Esophagus muscularis mucosa (tissue), 4 donors: ENCODE results near the gene GEMIN5. TPM values are rescaled to one million over a fixed set of nuclear protein-coding genes. Genes with fewer than 3 reads are reported as not detected.
"Not testable (repeated sequence)": the region's sequence is repeated elsewhere in the genome, so short reads cannot be mapped to it uniquely, and the experiment has no call there.

ENCODE experiments used
- DNase-seq: peaks from one replicate; pipeline ENCODE4 v3.0.0-alpha.2; 2017; ENCODE audit errors: extremely low spot score
- H3K27ac ChIP-seq, 4 donors: fragments of 200-600 bp; sonication (generic); replicated peaks in 1 of 4; 1 replicate in 3 of 4; 2 replicates in 1 of 4; pipeline ENCODE4 v1.5.1; 2016 to 2019; ENCODE audit warnings: mild to moderate bottlenecking in 1 of 4
- H3K27me3 ChIP-seq, 4 donors: fragments of 200-600 bp; sonication (generic); one replicate each; pipeline versions ENCODE4 v1.5.1 to v1.6.0; 2016 to 2019
- H3K36me3 ChIP-seq, 4 donors: fragments of 200-600 bp; sonication (generic); one replicate each; pipeline ENCODE4 v1.5.1; 2016 to 2019
- H3K4me1 ChIP-seq, 4 donors: fragments of 200-600 bp; sonication (generic); one replicate each; pipeline ENCODE4 v1.5.1; 2016 to 2019
- H3K4me3 ChIP-seq, 4 donors: fragments of 200-600 bp; sonication (generic); 1 replicate in 2 of 4; 2 replicates in 2 of 4; pipeline ENCODE4 v1.5.1; 2016 to 2019; ENCODE audit warnings: mild to moderate bottlenecking in 4 of 4, moderate library complexity in 1 of 4
- H3K9me3 ChIP-seq, 4 donors: fragments of 200-600 bp; sonication (generic); 1 replicate in 3 of 4; 2 replicates in 1 of 4; pipeline ENCODE4 v1.5.1; 2016 to 2019
- EP300 ChIP-seq: sonication (generic); formaldehyde crosslinking; IDR thresholded peaks from one replicate; pipeline ENCODE4 v1.6.1; 2017; ENCODE audit warnings: antibody characterized with exemption
- POLR2A ChIP-seq: fragments of 450-650 bp; IDR thresholded peaks from one replicate; pipeline ENCODE4 v1.6.1; 2017; ENCODE audit warnings: antibody characterized with exemption, moderate library complexity, mild to moderate bottlenecking, low read depth
- POLR2AphosphoS5 ChIP-seq, 2 donors: sonication (generic); formaldehyde crosslinking; IDR thresholded peaks; one replicate each; pipeline ENCODE4 v1.6.1; 2017; ENCODE audit warnings: antibody characterized with exemption in 2 of 2
- WGBS: methylation state at CpG from one replicate; pipeline ENCODE4 v1.1.5; 2018; 5-methylcytosine and 5-hydroxymethylcytosine counted together
- intact Hi-C: fragments of 100-400 bp; cut with DNase I; formaldehyde crosslinking; loops from one replicate; pipeline ENCODE4 v1.15.1; 2023
- total RNA-seq, 4 donors: library from RNA; depleted of rRNA; stranded (reverse); fragments of >200 nt; gene quantifications; one replicate each; pipeline versions ENCODE4 v1.1.0 to v1.2.1, GENCODE V29; 2016
- TF ChIP-seq, protein P1 (sequence below), 3 experiments: fragments of 200-600 bp in 2 of 3; fragments of 450-650 bp in 1 of 3; sonication (generic) in 2 of 3; IDR thresholded peaks; one replicate each; pipeline ENCODE4 v1.5.1; 2017 to 2019; ENCODE audit warnings: antibody characterized with exemption in 3 of 3, mild to moderate bottlenecking in 2 of 3, moderate library complexity in 1 of 3

GEMIN5 gene
- total RNA-seq, 4 donors from 2014 or later = 14.1 to 20.4 (median 17.3) TPM

DNA sequence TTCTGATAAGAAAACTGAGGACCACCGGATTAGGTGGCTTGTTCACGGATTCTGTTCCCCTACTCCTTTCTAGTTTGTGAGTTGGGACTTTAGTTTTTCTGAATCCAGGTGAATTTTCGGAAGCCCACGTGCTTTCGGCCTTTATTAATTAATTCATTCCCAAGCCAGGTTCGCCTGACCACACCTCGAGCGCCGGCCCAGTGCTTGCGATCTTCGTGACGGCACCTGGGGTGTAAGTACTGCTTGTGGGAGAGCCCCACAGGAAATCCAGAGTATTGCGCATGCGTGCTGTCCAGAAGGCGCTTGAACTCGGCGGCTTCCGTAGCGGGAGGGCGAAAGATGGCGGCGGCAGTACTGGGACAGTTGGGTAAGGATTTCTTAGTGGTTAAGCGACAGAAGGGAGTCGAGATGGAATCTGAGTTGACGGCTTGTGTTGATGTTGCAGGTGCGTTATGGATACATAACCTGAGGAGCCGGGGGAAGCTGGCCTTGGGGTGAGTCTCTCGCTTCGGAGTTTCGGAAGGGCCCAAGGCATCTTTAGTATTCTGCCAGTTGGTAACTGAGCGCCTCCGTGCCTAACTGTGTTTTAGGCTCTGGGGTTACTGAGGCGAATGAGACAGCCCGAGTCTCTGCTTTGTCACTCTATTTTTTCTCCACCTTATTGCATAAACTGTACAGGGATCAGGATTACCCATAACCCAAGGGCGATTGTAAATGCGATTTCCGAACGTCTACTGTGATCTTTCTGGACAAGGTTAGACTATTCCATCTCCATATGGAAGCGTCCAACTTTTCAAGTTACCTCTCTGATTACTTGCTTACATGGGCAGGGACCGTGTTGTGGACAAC is 3.0 kb upstream of the GEMIN5 start, which contains the start of gene MRPL22:
MRPL22 (plus strand) TSS at position 302 of the 849 bp plus-strand sequence; CDS start at position 340, 38 bp downstream.
- Histone ChIP-seq H3K36me3 (peaks cover 0 to 9% (median 2%) of the 10 kb centered on the region in 4 donors), H3K9me3 (no peaks in the 10 kb centered on the region), H3K4me1 (peaks cover 35 to 64% (median 61%) of the 10 kb centered on the region in 4 donors), H3K27ac (peak within 1 kb of the TSS; percentile 68 to 84 (median 80)), H3K27me3 (peaks cover 0 to 5% (median 0%) of the 10 kb centered on the region in 4 donors), H3K4me3 (peak within 1 kb of the TSS; percentile 69 to 80 (median 74))
- TF ChIP-seq, protein P1, sequence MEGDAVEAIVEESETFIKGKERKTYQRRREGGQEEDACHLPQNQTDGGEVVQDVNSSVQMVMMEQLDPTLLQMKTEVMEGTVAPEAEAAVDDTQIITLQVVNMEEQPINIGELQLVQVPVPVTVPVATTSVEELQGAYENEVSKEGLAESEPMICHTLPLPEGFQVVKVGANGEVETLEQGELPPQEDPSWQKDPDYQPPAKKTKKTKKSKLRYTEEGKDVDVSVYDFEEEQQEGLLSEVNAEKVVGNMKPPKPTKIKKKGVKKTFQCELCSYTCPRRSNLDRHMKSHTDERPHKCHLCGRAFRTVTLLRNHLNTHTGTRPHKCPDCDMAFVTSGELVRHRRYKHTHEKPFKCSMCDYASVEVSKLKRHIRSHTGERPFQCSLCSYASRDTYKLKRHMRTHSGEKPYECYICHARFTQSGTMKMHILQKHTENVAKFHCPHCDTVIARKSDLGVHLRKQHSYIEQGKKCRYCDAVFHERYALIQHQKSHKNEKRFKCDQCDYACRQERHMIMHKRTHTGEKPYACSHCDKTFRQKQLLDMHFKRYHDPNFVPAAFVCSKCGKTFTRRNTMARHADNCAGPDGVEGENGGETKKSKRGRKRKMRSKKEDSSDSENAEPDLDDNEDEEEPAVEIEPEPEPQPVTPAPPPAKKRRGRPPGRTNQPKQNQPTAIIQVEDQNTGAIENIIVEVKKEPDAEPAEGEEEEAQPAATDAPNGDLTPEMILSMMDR (IDR thresholded peaks at IDR 0.05) = peak in 1 of 3 experiments; percentile 11
- TF ChIP-seq POLR2A (no peak), POLR2AphosphoS5 (IDR thresholded peaks at IDR 0.05) (peak; percentile 86 to 91), EP300 (no peak)
- 2% methylated on average over 40 of the region's 40 CpGs for WGBS
- peak; percentile 98 for DNase-seq
- intact Hi-C loops = loop anchor here (10.0 kb wide), 2 partner anchors 204 to 496 kb away; partner anchors contain the start of gene SAP30L

DNA sequence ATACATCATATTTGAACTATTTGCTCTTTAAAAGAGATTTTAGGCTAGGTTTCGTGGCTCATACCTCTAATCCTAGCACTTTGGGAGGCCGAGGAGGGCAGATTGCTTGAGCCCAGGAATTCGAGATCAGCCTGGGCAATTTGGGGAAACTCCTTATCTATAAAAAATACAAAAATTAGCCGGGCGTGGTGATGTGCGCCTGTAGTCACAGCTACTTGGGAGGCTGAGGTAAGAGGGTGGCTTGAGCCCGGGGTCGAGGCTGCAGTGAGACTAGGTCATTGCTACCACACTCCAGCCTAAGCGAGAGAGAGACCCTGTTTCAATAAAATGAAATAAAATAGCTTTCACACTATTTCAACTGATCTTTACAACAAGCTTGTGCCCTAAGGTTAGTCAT is 2.4 kb upstream of the GEMIN5 start:
- Histone ChIP-seq H3K4me3 (peak overlapping the region; percentile 69 to 80 (median 74)), H3K36me3 (peaks cover 0 to 10% (median 6%) of the 10 kb centered on the region in 4 donors), H3K9me3 (no peaks in the 10 kb centered on the region), H3K27me3 (peaks cover 0 to 5% (median 0%) of the 10 kb centered on the region in 4 donors), H3K27ac (peak overlapping the region; percentile 68 to 84 (median 80)), H3K4me1 (peaks cover 29 to 60% (median 56%) of the 10 kb centered on the region in 4 donors)
- intact Hi-C loops = loop anchor here (10.0 kb wide), 2 partner anchors 204 to 496 kb away; partner anchors contain the start of gene SAP30L
- WGBS = 81% methylated on average over 9 of the region's 9 CpGs
- no peak for DNase-seq
- TF ChIP-seq EP300 = no peak
- no peak for TF ChIP-seq POLR2AphosphoS5 (IDR thresholded peaks at IDR 0.05)
- TF ChIP-seq, protein P1 (IDR thresholded peaks at IDR 0.05) = no peak
- TF ChIP-seq POLR2A = no peak

DNA sequence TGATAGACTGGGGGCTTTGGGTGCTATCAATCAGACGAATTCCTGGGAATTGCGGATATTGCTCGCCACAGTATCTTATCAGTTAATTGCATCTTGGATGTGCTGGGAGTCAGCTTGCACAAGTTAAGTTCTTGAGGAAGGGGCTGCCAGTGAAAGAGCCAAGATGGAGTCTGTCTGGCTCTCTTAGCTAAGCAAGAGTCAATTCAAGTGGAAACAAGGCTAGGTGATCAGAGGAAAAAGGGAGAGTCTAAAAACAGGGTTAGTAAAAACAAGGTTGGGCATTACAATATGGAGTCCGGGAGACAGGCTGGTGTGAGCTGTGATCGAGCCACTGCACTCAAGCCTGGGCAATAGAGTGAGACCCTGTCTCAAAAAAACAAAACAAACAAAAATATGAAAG is 1.4 kb upstream of the GEMIN5 start:
- Histone ChIP-seq H3K4me1 (peaks cover 28 to 52% (median 48%) of the 10 kb centered on the region in 4 donors), H3K36me3 (peaks cover 0 to 20% (median 14%) of the 10 kb centered on the region in 4 donors)
- H3K27me3 ChIP-seq, H3K27ac ChIP-seq, H3K4me3 ChIP-seq, intact Hi-C loops, H3K9me3 ChIP-seq, DNase-seq: not testable (repeated sequence)
- WGBS = 94% methylated on average over 5 of the region's 5 CpGs

DNA sequence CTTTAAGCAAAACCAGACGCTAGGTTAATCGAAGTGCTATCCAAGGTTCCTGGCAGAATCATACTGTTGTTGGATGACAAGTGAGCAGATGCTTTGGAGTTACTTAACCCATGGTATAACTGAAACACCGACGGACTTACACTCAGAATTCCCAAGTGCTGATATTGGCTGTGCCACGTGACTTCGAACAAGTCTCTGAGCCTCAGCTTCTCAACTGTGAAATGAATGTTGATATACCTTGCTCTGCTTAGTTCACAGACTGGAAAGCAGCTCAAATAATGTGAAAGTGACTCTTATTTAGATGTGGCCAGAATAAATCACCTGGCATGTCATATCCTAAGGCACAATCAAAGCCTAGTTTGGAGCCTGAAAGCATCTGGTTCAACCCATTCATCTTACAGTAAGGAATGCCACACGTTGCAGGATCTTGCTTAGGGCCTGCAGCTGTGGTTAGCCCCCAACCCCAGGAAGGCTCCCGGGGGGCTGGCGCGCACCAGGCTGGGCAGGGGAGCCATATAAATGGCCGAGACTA is 759 bp downstream of the GEMIN5 start:
- peaks cover 0 to 5% (median 0%) of the 10 kb centered on the region in 4 donors for H3K27me3 ChIP-seq
- TF ChIP-seq EP300 = no peak
- TF ChIP-seq POLR2A = no peak
- TF ChIP-seq, protein P1 (IDR thresholded peaks at IDR 0.05) = no peak
- no peak for TF ChIP-seq POLR2AphosphoS5 (IDR thresholded peaks at IDR 0.05)
- no peaks in the 10 kb centered on the region for H3K9me3 ChIP-seq
- H3K36me3 ChIP-seq = peaks cover 0 to 32% (median 18%) of the 10 kb centered on the region in 4 donors
- DNase-seq = no peak
- intact Hi-C loops = no loop called here
- H3K4me3 ChIP-seq = peak overlapping the region; percentile 75 to 90 (median 84)
- peaks cover 23 to 39% (median 37%) of the 10 kb centered on the region in 4 donors for H3K4me1 ChIP-seq
- 11% methylated on average over 11 of the region's 11 CpGs for WGBS
- peak overlapping the region; percentile 72 to 82 (median 77) for H3K27ac ChIP-seq

DNA sequence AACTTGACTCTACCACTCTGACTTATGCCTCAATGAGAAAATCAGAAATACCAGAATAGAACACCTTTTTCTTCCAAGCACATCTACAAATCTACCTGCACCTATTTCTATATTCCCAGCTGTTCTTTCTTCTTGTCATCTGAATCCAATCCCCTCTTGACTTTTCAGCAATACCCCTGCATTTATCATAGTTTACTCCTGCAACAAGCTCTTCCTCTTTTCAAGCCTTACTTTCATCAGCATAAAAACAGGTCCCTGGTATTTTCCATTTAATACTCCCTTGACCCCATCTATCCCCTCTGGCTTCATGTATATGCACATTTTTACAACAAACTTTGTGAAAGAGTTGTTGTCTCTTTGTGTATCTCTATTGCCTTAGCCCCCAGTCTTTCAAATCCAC is 3.1 kb downstream of the GEMIN5 start:
- peaks cover 14 to 56% (median 39%) of the 10 kb centered on the region in 4 donors for H3K36me3 ChIP-seq
- peaks cover 0 to 5% (median 0%) of the 10 kb centered on the region in 4 donors for H3K27me3 ChIP-seq
- TF ChIP-seq POLR2AphosphoS5 (IDR thresholded peaks at IDR 0.05) = no peak
- TF ChIP-seq, protein P1 (IDR thresholded peaks at IDR 0.05) = no peak
- no peak for TF ChIP-seq EP300
- no peak for TF ChIP-seq POLR2A
- no peaks in the 10 kb centered on the region for H3K9me3 ChIP-seq
- peaks cover 11 to 22% (median 22%) of the 10 kb centered on the region in 4 donors for H3K4me1 ChIP-seq
- intact Hi-C loops = no loop called here
- no peak overlapping the region for H3K4me3 ChIP-seq
- H3K27ac ChIP-seq = no peak overlapping the region
- no peak for DNase-seq
